H1 (cell line): ENCODE results near the gene TSPAN9. TPM values are rescaled to one million over a fixed set of nuclear protein-coding genes. Genes with fewer than 3 reads are reported as not detected.

Source experiments
- CTCF ChIA-PET: fragments of 300-600 bp; sonication (Branson Sonifier 250); formaldehyde crosslinking; loops from one replicate; lab custom pipeline; 2021; ENCODE audit not compliant: partially characterized antibody; lab: Charles Lee
- POLR2A ChIA-PET: fragments of 300-600 bp; sonication (Branson Sonifier 250); formaldehyde crosslinking; loops from one replicate; lab custom pipeline; 2021; ENCODE audit warnings: inconsistent platforms; ENCODE audit not compliant: partially characterized antibody; lab: Charles Lee
- DNase-seq, 2 experiments: peaks; one replicate each; pipeline versions ENCODE4 v3.0.0 to v3.0.0-alpha.2; 2010 to 2022; ENCODE audit warnings: low spot score in 2 of 2, low read depth in 1 of 2, mixed read lengths in 1 of 2
- FAIRE-seq: peaks from 2 replicates; lab custom pipeline; 2011; peaks lifted over from hg19 to GRCh38; lab: Jason Lieb, UNC
- H2AFZ ChIP-seq: 2 replicates; pipeline ENCODE4 v1.8.1; 2012; ENCODE audit warnings: low read length, inconsistent platforms
- H2AK5ac ChIP-seq: 2 replicates; pipeline ENCODE4 v1.6.1; 2013; ENCODE audit warnings: low read depth, low read length
- H2BK120ac ChIP-seq: replicated peaks from 2 replicates; pipeline ENCODE3; 2013; ENCODE audit warnings: low read depth, low read length, inconsistent platforms
- H2BK12ac ChIP-seq: 2 replicates; pipeline ENCODE4 v1.6.1; 2013; ENCODE audit warnings: low read depth, low read length
- H2BK15ac ChIP-seq: 2 replicates; pipeline ENCODE4 v1.6.1; 2013; ENCODE audit warnings: low read length
- H2BK20ac ChIP-seq: 2 replicates; pipeline ENCODE4 v1.6.1; 2013; ENCODE audit warnings: low read length
- H2BK5ac ChIP-seq: 2 replicates; pipeline ENCODE4 v1.6.1; 2013; ENCODE audit warnings: low read depth, low read length
- H3K14ac ChIP-seq: 2 replicates; pipeline ENCODE4 v1.6.1; 2013; ENCODE audit warnings: inconsistent platforms; ENCODE audit not compliant: insufficient read length
- H3K18ac ChIP-seq: 2 replicates; pipeline ENCODE4 v1.6.1; 2013; ENCODE audit warnings: low read length; ENCODE audit errors: extremely low read depth
- H3K23ac ChIP-seq: 2 replicates; pipeline ENCODE4 v1.6.1; 2013; ENCODE audit warnings: inconsistent platforms; ENCODE audit not compliant: insufficient read length
- H3K23me2 ChIP-seq: 2 replicates; pipeline ENCODE4 v1.6.1; 2013; ENCODE audit warnings: low read depth, low read length
- H3K27ac ChIP-seq: 2 replicates; pipeline ENCODE4 v1.6.1; 2011; ENCODE audit warnings: low read depth, low read length, inconsistent platforms
- H3K27me3 ChIP-seq, 4 experiments: replicated peaks in 1 of 4; 1 replicate in 1 of 4; 2 replicates in 3 of 4; pipeline versions ENCODE4 v1.6.1 to v1.8.1; 2011 to 2013; ENCODE audit warnings: low read length in 3 of 4, mild to moderate bottlenecking in 3 of 4, inconsistent platforms in 2 of 4, mixed read lengths in 2 of 4, moderate library complexity in 1 of 4; ENCODE audit not compliant: control insufficient read depth in 3 of 4, insufficient read depth in 3 of 4; ENCODE audit errors: extremely low read depth in 1 of 4
- H3K36me3 ChIP-seq, 4 experiments: 2 replicates each; pipeline versions ENCODE4 v1.6.1 to v1.8.1; 2011 to 2013; ENCODE audit warnings: mild to moderate bottlenecking in 4 of 4, low read length in 3 of 4, moderate library complexity in 2 of 4, control low read depth in 1 of 4, inconsistent platforms in 1 of 4; ENCODE audit not compliant: insufficient read depth in 4 of 4, control insufficient read depth in 2 of 4
- H3K4ac ChIP-seq: replicated peaks from 2 replicates; pipeline ENCODE3; 2013; ENCODE audit warnings: low read length, low read depth, mixed read lengths, inconsistent platforms; ENCODE audit not compliant: insufficient read length
- H3K4me1 ChIP-seq, 4 experiments: replicated peaks in 1 of 4; 1 replicate in 1 of 4; 2 replicates in 3 of 4; pipeline versions ENCODE4 v1.6.1 to v1.8.1; 2011 to 2013; ENCODE audit warnings: low read length in 3 of 4, inconsistent platforms in 2 of 4, mixed read lengths in 1 of 4; ENCODE audit not compliant: insufficient read depth in 4 of 4, control insufficient read depth in 3 of 4
- H3K4me2 ChIP-seq, 2 experiments: 2 replicates each; pipeline versions ENCODE4 v1.6.1 to v1.8.1; 2011 to 2013; ENCODE audit warnings: low read depth in 2 of 2, low read length in 2 of 2, control low read depth in 1 of 2, inconsistent platforms in 1 of 2, mild to moderate bottlenecking in 1 of 2; ENCODE audit not compliant: insufficient read depth in 1 of 2
- H3K4me3 ChIP-seq, 4 experiments: fragments of 200-600, 300-600 bp in 1 of 4; sonication (generic), shearing (Covaris generic), sonication (Bioruptor Twin) in 1 of 4; 2 replicates each; pipeline versions ENCODE4 v1.5.1 to v1.8.1; 2011 to 2016; ENCODE audit warnings: low read length in 4 of 4, low read depth in 3 of 4, control low read depth in 2 of 4, inconsistent platforms in 2 of 4, mild to moderate bottlenecking in 2 of 4, mixed read lengths in 1 of 4, moderate library complexity in 1 of 4; ENCODE audit not compliant: insufficient read depth in 2 of 4; ENCODE audit errors: extremely low read depth in 1 of 4
- H3K56ac ChIP-seq: replicated peaks from 2 replicates; pipeline ENCODE3; 2013; ENCODE audit warnings: low read depth, mild to moderate bottlenecking, mixed read lengths, low read length, inconsistent platforms; ENCODE audit not compliant: insufficient read length
- H3K79me1 ChIP-seq: 2 replicates; pipeline ENCODE4 v1.6.1; 2013; ENCODE audit warnings: low read depth, low read length, control low read depth
- H3K79me2 ChIP-seq, 2 experiments: 2 replicates each; pipeline versions ENCODE4 v1.6.1 to v1.8.1; 2012 to 2013; ENCODE audit warnings: low read length in 2 of 2, mild to moderate bottlenecking in 2 of 2, inconsistent platforms in 1 of 2; ENCODE audit not compliant: insufficient read depth in 2 of 2, control insufficient read depth in 1 of 2
- H3K9ac ChIP-seq, 4 experiments: replicated peaks in 1 of 4; 1 replicate in 1 of 4; 2 replicates in 3 of 4; pipeline versions ENCODE4 v1.6.1 to v1.8.1; 2011 to 2013; ENCODE audit warnings: low read depth in 3 of 4, low read length in 3 of 4, control low read depth in 2 of 4, mild to moderate bottlenecking in 2 of 4, moderate library complexity in 2 of 4, inconsistent platforms in 1 of 4; ENCODE audit errors: extremely low read depth in 1 of 4
- H3K9me3 ChIP-seq, 2 experiments: 2 replicates each; pipeline versions ENCODE4 v1.6.1 to v1.8.1; 2012 to 2013; ENCODE audit warnings: mild to moderate bottlenecking in 2 of 2, moderate library complexity in 2 of 2, control low read depth in 1 of 2, inconsistent platforms in 1 of 2, low read depth in 1 of 2, low read length in 1 of 2, mixed read lengths in 1 of 2; ENCODE audit not compliant: insufficient read depth in 2 of 2
- H4K20me1 ChIP-seq, 2 experiments: replicated peaks in 1 of 2; 2 replicates each; pipeline versions ENCODE3 to v1.8.1; 2011 to 2013; ENCODE audit warnings: inconsistent platforms in 2 of 2, low read length in 2 of 2, mild to moderate bottlenecking in 1 of 2; ENCODE audit not compliant: insufficient read depth in 2 of 2, control insufficient read depth in 1 of 2
- H4K5ac ChIP-seq: 2 replicates; pipeline ENCODE4 v1.6.1; 2013; ENCODE audit warnings: low read length, low read depth, mixed read lengths, inconsistent platforms; ENCODE audit not compliant: insufficient read length
- H4K8ac ChIP-seq: 2 replicates; pipeline ENCODE4 v1.8.0; 2013; ENCODE audit warnings: mild to moderate bottlenecking, moderate library complexity, low read length, inconsistent platforms; ENCODE audit not compliant: insufficient read depth; ENCODE audit errors: extremely low read depth
- H4K91ac ChIP-seq: replicated peaks from 2 replicates; pipeline ENCODE3; 2013; ENCODE audit warnings: low read length, mixed read lengths, inconsistent platforms; ENCODE audit not compliant: insufficient read length
- CREB1 ChIP-seq: IDR thresholded peaks from 2 replicates; pipeline ENCODE4 v1.6.1; 2012; ENCODE audit warnings: inconsistent platforms
- EZH2 ChIP-seq: fragments of 200-600 bp; sonication (generic); IDR thresholded peaks from 2 replicates; pipeline ENCODE4 v1.7.1; 2012; ENCODE audit warnings: low read depth, mild to moderate bottlenecking, moderate library complexity, low read length, inconsistent platforms; ENCODE audit not compliant: severe bottlenecking
- KDM4A ChIP-seq: IDR thresholded peaks from one replicate; pipeline ENCODE4 v1.7.1; 2012; ENCODE audit warnings: low read depth, mild to moderate bottlenecking, moderate library complexity, low read length, inconsistent platforms; ENCODE audit not compliant: severe bottlenecking
- KDM5A ChIP-seq: fragments of 200-600 bp; IDR thresholded peaks from 2 replicates; pipeline ENCODE4 v1.7.1; 2012; ENCODE audit warnings: mild to moderate bottlenecking, low read length, inconsistent platforms, mixed read lengths
- NRF1 ChIP-seq: IDR thresholded peaks from 2 replicates; pipeline ENCODE4 v1.6.1; 2011; ENCODE audit warnings: mild to moderate bottlenecking, low read depth, low read length, improper control_type of control experiment
- PHF8 ChIP-seq: fragments of 200-600 bp; sonication (generic); conservative IDR thresholded peaks from 2 replicates; pipeline ENCODE4 v1.7.1; 2012; ENCODE audit warnings: low read depth, mild to moderate bottlenecking, inconsistent platforms, low read length, moderate library complexity
- POLR2A ChIP-seq, 2 experiments: IDR thresholded peaks; 1 replicate in 1 of 2; 2 replicates in 1 of 2; pipeline ENCODE4 v1.6.1; 2011; ENCODE audit warnings: low read depth in 2 of 2, low read length in 2 of 2, mild to moderate bottlenecking in 2 of 2; ENCODE audit errors: control extremely low read depth in 1 of 2
- RFX5 ChIP-seq: IDR thresholded peaks from 2 replicates; pipeline ENCODE4 v1.6.1; 2011; ENCODE audit warnings: low read depth, low read length, improper control_type of control experiment, borderline replicate concordance
- RNF2 ChIP-seq: fragments of 200-900, 300-1000 bp; sonication (generic); IDR thresholded peaks from 2 replicates; pipeline ENCODE4 v1.7.1; 2016; ENCODE audit warnings: borderline replicate concordance, low read depth, mild to moderate bottlenecking, antibody characterized with exemption, low read length; ENCODE audit not compliant: poor library complexity, severe bottlenecking; ENCODE audit errors: missing control alignments
- WGBS, 2 experiments: shearing (Covaris generic) in 1 of 2; methylation state at CpG; one replicate each; pipeline versions ENCODE4 v1.1.6 to v1.1.7; 2013 to 2015; ENCODE audit warnings: low lambda C conversion rate in 2 of 2, mixed read lengths in 2 of 2, inconsistent platforms in 1 of 2, low coverage in 1 of 2, missing lambda C conversion rate in 1 of 2; ENCODE audit not compliant: insufficient replicate concordance in 2 of 2, insufficient coverage in 1 of 2, insufficient read length in 1 of 2; ENCODE audit errors: extremely low coverage in 1 of 2, missing lambda C conversion rate in 1 of 2; 5-methylcytosine and 5-hydroxymethylcytosine counted together
- polyA plus RNA-seq, 7 experiments: library from polyadenylated mRNA; depleted of rRNA in 3 of 7; stranded (reverse) in 5 of 7; unstranded in 2 of 7; fragments of >200 nt in 5 of 7; fragments of 200-250 nt in 2 of 7; gene quantifications; 1 replicate in 5 of 7; 2 replicates in 1 of 7; 4 replicates in 1 of 7; pipeline versions ENCODE4 v1.2.1 to v1.2.3, GENCODE V29; 2011 to 2013; ENCODE audit warnings: missing spikeins in 2 of 7, mixed read lengths in 2 of 7
- total RNA-seq: library from RNA; stranded (reverse); fragmentation: NEBNext Ultra II Directional; extraction: Animal tissue kit (Norgen Biotek cat#: 25700); gene quantifications from 2 replicates; pipeline ENCODE4 v1.2.1, GENCODE V29; 2021
- TF ChIP-seq, protein P1 (sequence below): IDR thresholded peaks from 2 replicates; pipeline ENCODE4 v1.6.1; 2011; ENCODE audit warnings: low read depth, mild to moderate bottlenecking, low read length; ENCODE audit not compliant: insufficient read depth

Gene TSPAN9
- total and polyA plus RNA-seq, 2 of the 8 experiments (the other 6 are each of a cell fraction or from before 2014, with no cell fraction given) = 11.5 to 29.1 TPM

DNA sequence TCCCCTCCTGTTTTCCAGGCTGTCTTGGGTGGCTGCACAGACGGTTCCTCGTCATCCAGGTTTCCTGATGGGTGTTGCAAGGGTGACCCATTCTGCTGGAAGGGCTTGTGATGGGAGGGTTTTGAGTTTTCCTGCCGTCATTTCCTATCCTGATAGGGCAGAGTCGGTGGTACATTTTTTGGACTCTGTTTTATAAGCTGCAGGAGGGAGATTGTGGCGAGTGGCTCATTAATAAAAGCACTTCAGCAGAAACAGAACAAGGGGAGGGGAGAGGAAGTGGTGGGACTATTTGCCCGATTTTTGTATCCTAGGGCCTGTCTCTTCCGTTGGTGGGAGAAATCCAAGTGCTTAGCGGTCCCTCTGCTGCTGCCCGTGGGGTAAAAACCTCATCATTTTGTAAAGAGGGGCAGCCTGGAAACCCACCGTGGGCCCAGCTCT is 40.0 kb downstream of the TSPAN9 start:
- Histone ChIP-seq H3K4me3 (no peak overlapping the region), H2BK5ac (no peak overlapping the region), H3K9me3 (no peaks in the 10 kb centered on the region), H3K23me2 (no peaks in the 10 kb centered on the region), H3K27ac (no peak overlapping the region), H3K36me3 (no peaks in the 10 kb centered on the region), H3K4me2 (no peak overlapping the region), H3K56ac (no peak overlapping the region), H3K27me3 (no peaks in the 10 kb centered on the region), H3K9ac (no peak overlapping the region), H2BK120ac (no peak overlapping the region), H2BK15ac (no peak overlapping the region), H3K4me1 (no peaks in the 10 kb centered on the region; a peak in 1 of 7 replicates), H2AK5ac (no peak overlapping the region), H3K79me2 (no peaks in the 10 kb centered on the region), H4K5ac (no peak overlapping the region), H3K23ac (no peak overlapping the region), H3K14ac (no peak overlapping the region), H3K18ac (no peak overlapping the region), H3K79me1 (no peaks in the 10 kb centered on the region; the same call in 1 of the 2 replicates), H2AFZ (no peak overlapping the region), H2BK12ac (no peak overlapping the region), H4K8ac (no peak overlapping the region), H4K20me1 (no peaks in the 10 kb centered on the region), H4K91ac (no peak overlapping the region), H3K4ac (no peak overlapping the region), H2BK20ac (no peak overlapping the region)
- FAIRE-seq = no peak
- no peak for DNase-seq
- WGBS, 2 experiments = 89% methylated on average over 10 of the region's 10 CpGs; no CpG with 5 or more reads in 1 of the 2 experiments
- POLR2A ChIA-PET = interaction anchor here (0.7 kb wide), 1 partner anchor 132 kb away, joined by 3 read pairs; no protein-coding TSS in a partner anchor
- CTCF ChIA-PET = interaction anchor here (0.8 to 1.0 kb wide), 2 partner anchors 86 to 158 kb away, joined by 3 to 5 read pairs; no protein-coding TSS in a partner anchor
- TF ChIP-seq NRF1 (no peak), CREB1 (no peak), RFX5 (no peak), PHF8 (no peak), POLR2A (IDR thresholded peaks at IDR 0.05; ENCODE audit: control extremely low read depth in 1 of 2, low read depth in 2 of 2, low read length in 2 of 2) (no peak), KDM5A (no peak), KDM4A (no peak), RNF2 (no peak), EZH2 (no peak)
- TF ChIP-seq, protein P1, sequence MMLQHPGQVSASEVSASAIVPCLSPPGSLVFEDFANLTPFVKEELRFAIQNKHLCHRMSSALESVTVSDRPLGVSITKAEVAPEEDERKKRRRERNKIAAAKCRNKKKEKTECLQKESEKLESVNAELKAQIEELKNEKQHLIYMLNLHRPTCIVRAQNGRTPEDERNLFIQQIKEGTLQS = no peak
